A549 (cell line): ENCODE measurements around the gene RBBP5. TPM values are rescaled to one million over a fixed set of nuclear protein-coding genes. Genes with fewer than 3 reads are reported as not detected.
A peak's percentile ranks its signal among the peaks of the same experiment; 100 is the strongest.

Experiments used
- ATAC-seq, 2 experiments: fragments of 200-7000 bp in 1 of 2; fragments of >200 bp in 1 of 2; cut with Nextera tagmentation in 1 of 2; cut with Tn5 transposase in 1 of 2; 3 replicates each; pipeline versions ENCODE4 v1.8.0 to v1.9.1; 2018 to 2020; ENCODE audit warnings: mild to moderate bottlenecking in 1 of 2, moderate library complexity in 1 of 2
- CTCF ChIA-PET: fragments of 300-600 bp; sonication (Branson Sonifier 250); formaldehyde crosslinking; extraction: SDS; loops from one replicate; lab custom pipeline; 2021; ENCODE audit warnings: antibody characterized with exemption, inconsistent platforms; lab: Yijun Ruan, JAX
- POLR2A ChIA-PET: fragments of 350-600 bp; formaldehyde crosslinking; extraction: SDS; loops from one replicate; lab custom pipeline; 2021; ENCODE audit warnings: antibody characterized with exemption, inconsistent platforms; lab: Yijun Ruan, JAX
- DNase-seq, 2 experiments: peaks; one replicate each; pipeline versions ENCODE4 v3.0.0 to v3.0.0-alpha.2; 2011 to 2016; ENCODE audit warnings: low read depth in 1 of 2, low spot score in 1 of 2
- FAIRE-seq: peaks from 2 replicates; lab custom pipeline; 2011; peaks lifted over from hg19 to GRCh38; lab: Jason Lieb, UNC
- H3K27ac ChIP-seq, 2 experiments: fragments of >200 bp; sonication (Bioruptor Twin); formaldehyde crosslinking; 3 replicates each; pipeline ENCODE4 v1.5.1; 2016 to 2017
- H3K4me1 ChIP-seq: fragments of >200 bp; sonication (Bioruptor Twin); formaldehyde crosslinking; 3 replicates; pipeline ENCODE4 v1.6.1; 2016
- H3K4me2 ChIP-seq: fragments of >200 bp; sonication (Bioruptor Twin); formaldehyde crosslinking; 3 replicates; pipeline ENCODE4 v1.6.1; 2016
- H3K4me3 ChIP-seq: fragments of >200 bp; sonication (Bioruptor Twin); formaldehyde crosslinking; 3 replicates; pipeline ENCODE4 v1.5.1; 2016
- H3K9me3 ChIP-seq: fragments of >200 bp; sonication (Bioruptor Twin); formaldehyde crosslinking; 3 replicates; pipeline ENCODE4 v1.6.1; 2016
- CBX8 ChIP-seq: fragments of 200-600 bp; sonication (generic); IDR thresholded peaks from 2 replicates; pipeline ENCODE4 v1.6.1; 2016
- CHD4 ChIP-seq: fragments of 200-600 bp; sonication (generic); IDR thresholded peaks from 2 replicates; pipeline ENCODE4 v1.6.1; 2016; ENCODE audit warnings: antibody characterized with exemption, mild to moderate bottlenecking, borderline replicate concordance
- EHMT2 ChIP-seq: fragments of 200-600 bp; sonication (generic); IDR thresholded peaks from 2 replicates; pipeline ENCODE4 v1.6.1; 2016; ENCODE audit warnings: antibody characterized with exemption, low read depth, mild to moderate bottlenecking, moderate library complexity
- EP300 ChIP-seq, 2 experiments: fragments of >200 bp; sonication (Bioruptor Twin); formaldehyde crosslinking; IDR thresholded peaks; 2 replicates in 1 of 2; 3 replicates in 1 of 2; pipeline ENCODE4 v1.6.1; 2016 to 2017
- ESRRA ChIP-seq: fragments of 150-350 bp; IDR thresholded peaks from 2 replicates; pipeline ENCODE4 v1.6.1; 2014; ENCODE audit warnings: mild to moderate bottlenecking, low read length, borderline replicate concordance
- FOSB ChIP-seq: fragments of 250-450 bp; sonication (Bioruptor Pico); IDR thresholded peaks from 2 replicates; pipeline ENCODE4 v1.5.0; 2020; ENCODE audit warnings: mild to moderate bottlenecking, moderate library complexity
- GATA3 ChIP-seq: IDR thresholded peaks from 2 replicates; pipeline ENCODE4 v1.6.1; 2012; ENCODE audit warnings: borderline replicate concordance
- HEYL ChIP-seq: fragments of 250-450 bp; sonication (Bioruptor Pico); IDR thresholded peaks from 2 replicates; pipeline ENCODE4 v1.8.0; 2021; ENCODE audit warnings: mild to moderate bottlenecking, moderate library complexity
- JUNB ChIP-seq: fragments of >200 bp; sonication (Bioruptor Twin); formaldehyde crosslinking; IDR thresholded peaks from 2 replicates; pipeline ENCODE4 v1.6.1; 2016
- MAFK ChIP-seq: fragments of 450-650 bp; IDR thresholded peaks from 2 replicates; pipeline ENCODE4 v1.6.1; 2014; ENCODE audit not compliant: partially characterized antibody
- MAZ ChIP-seq: fragments of 150-350 bp; IDR thresholded peaks from 2 replicates; pipeline ENCODE4 v1.6.1; 2014; ENCODE audit warnings: antibody characterized with exemption, low read depth, low read length, borderline replicate concordance
- MYC ChIP-seq: IDR thresholded peaks from 2 replicates; pipeline ENCODE4 v1.6.1; 2012; ENCODE audit warnings: mild to moderate bottlenecking, inconsistent platforms, low read length, improper control_type of control experiment, borderline replicate concordance
- NFE2L2 ChIP-seq: fragments of 150-350 bp; conservative IDR thresholded peaks from 2 replicates; pipeline ENCODE4 v1.6.1; 2014; ENCODE audit warnings: low read length
- NPAS2 ChIP-seq: fragments of 250-450 bp; sonication (Bioruptor Pico); IDR thresholded peaks from 2 replicates; pipeline ENCODE4 v1.8.0; 2022; ENCODE audit warnings: mild to moderate bottlenecking, moderate library complexity, borderline replicate concordance
- PHF8 ChIP-seq: fragments of 200-600 bp; sonication (generic); IDR thresholded peaks from 2 replicates; pipeline ENCODE4 v1.6.1; 2016; ENCODE audit warnings: low read depth, mild to moderate bottlenecking, antibody characterized with exemption, moderate library complexity, borderline replicate concordance
- RAD21 ChIP-seq, 2 experiments: fragments of >200 bp in 1 of 2; sonication (Bioruptor Twin) in 1 of 2; formaldehyde crosslinking in 1 of 2; IDR thresholded peaks in 1 of 2; conservative IDR thresholded peaks in 1 of 2; 2 replicates in 1 of 2; 3 replicates in 1 of 2; pipeline ENCODE4 v1.6.1; 2012 to 2018; ENCODE audit warnings: inconsistent platforms in 1 of 2
- RARB ChIP-seq: fragments of 250-450 bp; sonication (Bioruptor Pico); IDR thresholded peaks from 2 replicates; pipeline ENCODE4 v1.8.0; 2021; ENCODE audit warnings: mild to moderate bottlenecking, moderate library complexity
- RCOR1 ChIP-seq: fragments of 150-350 bp; IDR thresholded peaks from 2 replicates; pipeline ENCODE4 v1.6.1; 2014; ENCODE audit warnings: antibody characterized with exemption, low read length, low read depth
- RNF2 ChIP-seq: fragments of 200-600 bp; sonication (generic); IDR thresholded peaks from 2 replicates; pipeline ENCODE4 v1.6.1; 2016; ENCODE audit warnings: low read depth, mild to moderate bottlenecking, antibody characterized with exemption, moderate library complexity, borderline replicate concordance
- SREBF2 ChIP-seq: fragments of 450-650 bp; IDR thresholded peaks from 2 replicates; pipeline ENCODE4 v1.6.1; 2014; ENCODE audit warnings: mild to moderate bottlenecking, moderate library complexity
- TFCP2L1 ChIP-seq: fragments of 250-450 bp; sonication (Bioruptor Pico); IDR thresholded peaks from 2 replicates; pipeline ENCODE4 v1.5.0; 2021; ENCODE audit warnings: mild to moderate bottlenecking
- TP53 ChIP-seq: fragments of 250-450 bp; sonication (Bioruptor Pico); IDR thresholded peaks from 2 replicates; pipeline ENCODE4 v1.5.0; 2021; ENCODE audit warnings: mild to moderate bottlenecking, moderate library complexity
- ZFP36 ChIP-seq: fragments of 450-650 bp; IDR thresholded peaks from 2 replicates; pipeline ENCODE4 v1.6.1; 2014; ENCODE audit warnings: borderline replicate concordance; ENCODE audit not compliant: partially characterized antibody
- ZNF302 ChIP-seq: fragments of 250-450 bp; sonication (Bioruptor Pico); IDR thresholded peaks from 2 replicates; pipeline ENCODE4 v1.9.0; 2021; ENCODE audit warnings: inconsistent platforms, mild to moderate bottlenecking, moderate library complexity
- ZSCAN20 ChIP-seq: fragments of 250-450 bp; sonication (Bioruptor Pico); IDR thresholded peaks from 2 replicates; pipeline ENCODE4 v1.8.0; 2022; ENCODE audit warnings: mild to moderate bottlenecking, moderate library complexity
- WGBS: methylation state at CpG from one replicate; pipeline ENCODE4 v1.1.6; 2017; ENCODE audit errors: missing lambda C conversion rate; 5-methylcytosine and 5-hydroxymethylcytosine counted together
- polyA plus RNA-seq, 4 experiments: library from polyadenylated mRNA; depleted of rRNA in 3 of 4; stranded (reverse); fragments of >200 nt; fragmentation: RNase III in 1 of 4; extraction: RNeasy Plus Mini Kit Qiagen cat#74134 plus additional on column Dnase treatment in 1 of 4; gene quantifications; 2 replicates in 3 of 4; 3 replicates in 1 of 4; pipeline ENCODE4 v1.2.3, GENCODE V29; 2011 to 2017
- TF ChIP-seq, protein P1 (sequence below): IDR thresholded peaks from 2 replicates; pipeline ENCODE4 v1.6.1; 2012
- TF ChIP-seq, protein P2 (sequence below): fragments of 200-600 bp; sonication (generic); IDR thresholded peaks from 2 replicates; pipeline ENCODE4 v1.6.1; 2016; ENCODE audit warnings: antibody characterized with exemption, mild to moderate bottlenecking, moderate library complexity
- TF ChIP-seq, protein P3 (sequence below): fragments of 250-450 bp; sonication (Bioruptor Pico); IDR thresholded peaks from 2 replicates; pipeline ENCODE4 v1.5.0; 2020; ENCODE audit warnings: low read depth, mild to moderate bottlenecking, moderate library complexity
- TF ChIP-seq, protein P4 (sequence below): fragments of 150-350 bp; IDR thresholded peaks from 2 replicates; pipeline ENCODE4 v1.6.1; 2014; ENCODE audit warnings: low read depth, mild to moderate bottlenecking, low read length

Gene RBBP5
- polyA plus RNA-seq, 2 of the 4 experiments (the other 2 are of a cell fraction), result 15.9 to 21.8 TPM

DNA sequence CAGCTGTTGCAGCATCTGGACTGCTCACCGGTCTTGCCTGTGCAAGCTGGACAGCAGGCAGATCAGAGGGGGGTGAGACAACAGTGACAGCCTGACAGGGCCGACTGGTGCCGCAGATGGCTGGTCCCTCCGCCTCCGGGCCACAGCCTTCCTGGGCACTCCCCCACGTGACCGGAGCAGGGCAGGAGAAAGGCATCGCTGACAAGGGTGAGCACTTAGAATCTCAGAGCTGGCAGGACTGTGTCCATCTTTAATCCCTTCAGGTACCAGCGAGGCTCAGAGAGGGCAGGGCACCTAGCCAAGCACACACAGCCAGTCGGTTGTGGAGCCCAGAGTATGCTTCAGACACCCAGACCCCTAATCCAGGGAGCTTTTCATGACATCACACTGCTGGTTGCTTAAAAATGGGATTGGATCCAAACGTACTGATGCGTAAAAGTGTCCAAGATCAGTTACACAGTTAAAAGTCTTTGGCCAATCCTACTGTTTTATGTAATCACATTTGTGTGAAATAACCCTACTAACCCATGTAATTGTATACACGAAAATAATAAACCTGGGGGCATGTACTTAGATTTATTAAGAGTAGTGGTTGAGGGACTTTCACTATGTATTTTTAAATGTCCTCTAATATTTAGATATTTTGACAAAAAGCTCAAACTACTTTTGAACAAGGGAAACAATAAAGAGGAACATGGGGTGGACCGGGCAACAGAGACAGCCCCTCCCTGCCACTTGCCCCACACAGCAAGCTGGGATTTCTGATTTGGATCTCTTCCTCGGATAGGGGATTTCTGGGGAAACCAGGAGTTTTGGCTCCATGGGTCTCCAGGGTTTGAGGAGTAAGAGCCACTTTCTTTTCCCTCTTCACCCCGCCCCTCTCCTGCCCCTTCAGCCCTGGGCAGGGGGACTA lies 79.5 kb downstream of the RBBP5 start:
- Histone ChIP-seq H3K27ac (no peak overlapping the region), H3K4me3 (peak overlapping the region; percentile 10; the same call in 1 of the 3 replicates), H3K4me2 (peak overlapping the region; percentile 74)
- DNase-seq (no peak), FAIRE-seq (no peak)
- CTCF ChIA-PET, result interaction anchor here (1.2 to 1.7 kb wide), 3 partner anchors 11 to 214 kb away, joined by 3 to 5 read pairs (median 4); no protein-coding TSS in a partner anchor
- POLR2A ChIA-PET, result no interaction called here
- TF ChIP-seq JUNB, result no peak
- TF ChIP-seq ZFP36, result peak; percentile 4
- TF ChIP-seq, all 56 proteins: peak for 1
- H3K9me3 ChIP-seq, result no peaks in the 10 kb centered on the region
- WGBS, result 24% methylated on average over 9 of the region's 16 CpGs
- peaks cover 5% of the 10 kb centered on the region; the same call in 1 of the 3 replicates for H3K4me1 ChIP-seq
- ATAC-seq, result no peak

DNA sequence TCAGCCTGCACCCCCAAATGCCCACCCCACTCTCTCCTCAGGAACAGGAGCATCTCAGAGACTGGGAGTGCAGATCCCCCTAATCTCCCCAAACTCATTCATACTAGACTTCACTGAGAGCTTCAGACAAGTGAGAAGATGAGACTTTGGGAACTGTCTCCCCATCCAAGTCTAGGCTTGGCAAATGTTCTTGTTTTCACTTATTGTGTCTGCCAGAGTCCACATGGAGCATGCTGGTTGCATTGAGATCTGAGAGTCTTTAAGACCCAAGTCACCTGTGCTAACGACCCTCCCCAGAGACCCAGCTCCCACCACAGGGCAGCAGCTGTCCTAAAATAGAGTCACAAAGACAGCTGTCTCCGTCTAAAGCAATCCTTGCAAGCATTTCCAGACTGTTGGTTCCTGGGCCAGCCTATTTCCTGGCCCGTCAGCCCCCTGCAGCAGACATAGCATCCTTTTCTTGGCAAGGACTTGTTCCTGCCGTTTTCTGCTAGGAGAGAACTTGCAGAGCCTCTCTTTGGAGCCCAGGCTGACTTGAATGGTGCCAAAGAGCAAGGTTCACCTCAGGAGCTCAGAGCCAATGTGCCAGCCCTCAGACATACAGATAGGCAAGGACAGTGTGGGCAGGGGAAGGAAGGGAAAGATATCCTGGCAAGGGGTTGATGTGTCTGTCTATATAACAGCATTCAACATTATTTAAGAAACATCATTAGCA lies 80.6 kb downstream of the RBBP5 start:
- 4% methylated on average over 4 of the region's 4 CpGs for WGBS
- no peak for FAIRE-seq

DNA sequence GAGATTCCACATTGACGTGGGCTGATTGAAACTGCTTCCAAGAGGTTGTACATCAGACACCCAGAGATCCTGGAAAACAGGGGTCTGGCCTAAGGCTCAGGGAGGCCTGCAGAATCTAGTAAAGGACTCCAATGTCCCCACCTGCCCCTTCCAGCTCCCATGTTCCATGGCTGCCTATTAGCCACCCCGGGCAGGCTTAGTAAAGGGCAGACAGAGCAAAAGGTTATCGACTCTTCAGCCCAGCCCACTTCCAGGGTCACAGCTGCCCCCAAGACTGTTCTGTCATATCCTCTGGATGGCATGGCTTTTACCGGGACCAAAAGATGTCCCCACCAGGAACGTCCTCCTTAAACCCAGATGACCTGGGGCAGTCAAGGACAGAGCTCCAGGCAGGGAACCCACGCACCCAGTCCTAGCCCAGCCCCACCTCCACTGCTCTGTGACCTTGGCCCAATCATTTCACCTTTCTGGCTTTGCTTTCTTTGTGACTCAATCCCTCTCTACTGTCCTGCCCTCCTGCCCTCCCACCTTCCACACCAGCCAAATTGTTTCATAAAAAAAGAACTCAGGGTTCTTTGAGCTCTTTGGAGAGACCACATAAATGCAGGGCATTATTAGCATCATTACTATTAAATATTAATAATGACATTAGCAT lies 83.5 kb downstream of the RBBP5 start:
- peaks cover 4% of the 10 kb centered on the region; the same call in 1 of the 3 replicates for H3K4me1 ChIP-seq
- H3K4me2 ChIP-seq, result no peak overlapping the region
- FAIRE-seq, result no peak
- WGBS, result 9% methylated on average over 5 of the region's 6 CpGs
- no peak for DNase-seq
- POLR2A ChIA-PET, result no interaction called here
- no peaks in the 10 kb centered on the region for H3K9me3 ChIP-seq
- no peak for ATAC-seq
- no peak overlapping the region for H3K27ac ChIP-seq
- CTCF ChIA-PET, result interaction anchor here (0.8 to 3.6 kb wide), 7 partner anchors 9 to 231 kb away, joined by 4 to 21 read pairs (median 8); no protein-coding TSS in a partner anchor
- no peak for TF ChIP-seq CHD4
- no peak for TF ChIP-seq NFE2L2
- no peak for TF ChIP-seq TP53
- TF ChIP-seq GATA3, result no peak
- no peak for TF ChIP-seq ZNF302 (CRISPR knock-in tag)
- TF ChIP-seq ESRRA, result no peak
- TF ChIP-seq MYC, result no peak
- TF ChIP-seq NPAS2, result no peak
- TF ChIP-seq EHMT2, result no peak
- TF ChIP-seq, protein P1, sequence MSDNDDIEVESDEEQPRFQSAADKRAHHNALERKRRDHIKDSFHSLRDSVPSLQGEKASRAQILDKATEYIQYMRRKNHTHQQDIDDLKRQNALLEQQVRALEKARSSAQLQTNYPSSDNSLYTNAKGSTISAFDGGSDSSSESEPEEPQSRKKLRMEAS, result no peak
- no peak for TF ChIP-seq MAFK
- TF ChIP-seq, protein P2, sequence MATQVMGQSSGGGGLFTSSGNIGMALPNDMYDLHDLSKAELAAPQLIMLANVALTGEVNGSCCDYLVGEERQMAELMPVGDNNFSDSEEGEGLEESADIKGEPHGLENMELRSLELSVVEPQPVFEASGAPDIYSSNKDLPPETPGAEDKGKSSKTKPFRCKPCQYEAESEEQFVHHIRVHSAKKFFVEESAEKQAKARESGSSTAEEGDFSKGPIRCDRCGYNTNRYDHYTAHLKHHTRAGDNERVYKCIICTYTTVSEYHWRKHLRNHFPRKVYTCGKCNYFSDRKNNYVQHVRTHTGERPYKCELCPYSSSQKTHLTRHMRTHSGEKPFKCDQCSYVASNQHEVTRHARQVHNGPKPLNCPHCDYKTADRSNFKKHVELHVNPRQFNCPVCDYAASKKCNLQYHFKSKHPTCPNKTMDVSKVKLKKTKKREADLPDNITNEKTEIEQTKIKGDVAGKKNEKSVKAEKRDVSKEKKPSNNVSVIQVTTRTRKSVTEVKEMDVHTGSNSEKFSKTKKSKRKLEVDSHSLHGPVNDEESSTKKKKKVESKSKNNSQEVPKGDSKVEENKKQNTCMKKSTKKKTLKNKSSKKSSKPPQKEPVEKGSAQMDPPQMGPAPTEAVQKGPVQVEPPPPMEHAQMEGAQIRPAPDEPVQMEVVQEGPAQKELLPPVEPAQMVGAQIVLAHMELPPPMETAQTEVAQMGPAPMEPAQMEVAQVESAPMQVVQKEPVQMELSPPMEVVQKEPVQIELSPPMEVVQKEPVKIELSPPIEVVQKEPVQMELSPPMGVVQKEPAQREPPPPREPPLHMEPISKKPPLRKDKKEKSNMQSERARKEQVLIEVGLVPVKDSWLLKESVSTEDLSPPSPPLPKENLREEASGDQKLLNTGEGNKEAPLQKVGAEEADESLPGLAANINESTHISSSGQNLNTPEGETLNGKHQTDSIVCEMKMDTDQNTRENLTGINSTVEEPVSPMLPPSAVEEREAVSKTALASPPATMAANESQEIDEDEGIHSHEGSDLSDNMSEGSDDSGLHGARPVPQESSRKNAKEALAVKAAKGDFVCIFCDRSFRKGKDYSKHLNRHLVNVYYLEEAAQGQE, result no peak
- TF ChIP-seq EP300 (IDR thresholded peaks at IDR 0.05), result no peak
- no peak for TF ChIP-seq HEYL
- no peak overlapping the region for H3K4me3 ChIP-seq

More for the DNA sequence above, 80.6 kb downstream of the RBBP5 start:
- H3K4me2 ChIP-seq, result no peak overlapping the region
- H3K27ac ChIP-seq, result no peak overlapping the region
- H3K4me3 ChIP-seq, result no peak overlapping the region
- POLR2A ChIA-PET, result no interaction called here
- DNase-seq (no peak), ATAC-seq (no peak)
- H3K9me3 ChIP-seq, result no peaks in the 10 kb centered on the region
- no peak for TF ChIP-seq FOSB (CRISPR knock-in tag)
- no peak for TF ChIP-seq ZNF302 (CRISPR knock-in tag)
- TF ChIP-seq RARB (CRISPR knock-in tag), result no peak
- TF ChIP-seq RAD21 (conservative IDR thresholded peaks at IDR 0.05 in 1 of 2, IDR thresholded peaks at IDR 0.05 in 1 of 2), result no peak
- TF ChIP-seq, protein P3, sequence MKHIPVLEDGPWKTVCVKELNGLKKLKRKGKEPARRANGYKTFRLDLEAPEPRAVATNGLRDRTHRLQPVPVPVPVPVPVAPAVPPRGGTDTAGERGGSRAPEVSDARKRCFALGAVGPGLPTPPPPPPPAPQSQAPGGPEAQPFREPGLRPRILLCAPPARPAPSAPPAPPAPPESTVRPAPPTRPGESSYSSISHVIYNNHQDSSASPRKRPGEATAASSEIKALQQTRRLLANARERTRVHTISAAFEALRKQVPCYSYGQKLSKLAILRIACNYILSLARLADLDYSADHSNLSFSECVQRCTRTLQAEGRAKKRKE, result no peak
- TF ChIP-seq, protein P4, sequence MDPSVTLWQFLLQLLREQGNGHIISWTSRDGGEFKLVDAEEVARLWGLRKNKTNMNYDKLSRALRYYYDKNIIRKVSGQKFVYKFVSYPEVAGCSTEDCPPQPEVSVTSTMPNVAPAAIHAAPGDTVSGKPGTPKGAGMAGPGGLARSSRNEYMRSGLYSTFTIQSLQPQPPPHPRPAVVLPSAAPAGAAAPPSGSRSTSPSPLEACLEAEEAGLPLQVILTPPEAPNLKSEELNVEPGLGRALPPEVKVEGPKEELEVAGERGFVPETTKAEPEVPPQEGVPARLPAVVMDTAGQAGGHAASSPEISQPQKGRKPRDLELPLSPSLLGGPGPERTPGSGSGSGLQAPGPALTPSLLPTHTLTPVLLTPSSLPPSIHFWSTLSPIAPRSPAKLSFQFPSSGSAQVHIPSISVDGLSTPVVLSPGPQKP, result no peak
- TF ChIP-seq MAZ, result no peak
- no peak for TF ChIP-seq HEYL
- TF ChIP-seq ZSCAN20 (CRISPR knock-in tag), result no peak
- TF ChIP-seq RNF2, result no peak
- TF ChIP-seq PHF8, result no peak
- no peak for TF ChIP-seq CBX8
- no peak for TF ChIP-seq TFCP2L1
- no peak for TF ChIP-seq CHD4
- no peak for TF ChIP-seq RCOR1
- TF ChIP-seq JUNB, result no peak
- TF ChIP-seq SREBF2, result no peak
- no peak for TF ChIP-seq EP300 (IDR thresholded peaks at IDR 0.05)
- TF ChIP-seq, all 56 proteins: peak for 0
- CTCF ChIA-PET, result interaction anchor here (0.7 to 2.8 kb wide), 4 partner anchors 11 to 234 kb away, joined by 3 to 9 read pairs (median 4); no protein-coding TSS in a partner anchor
- H3K4me1 ChIP-seq, result peaks cover 5% of the 10 kb centered on the region; the same call in 1 of the 3 replicates
